Uterus (tissue), 2 donors: ENCODE results near the gene MKS1.

Experiments
- CTCF ChIP-seq, 4 experiments: fragments of 200-600 bp in 2 of 4; fragments of 450-650 bp in 2 of 4; sonication (generic) in 2 of 4; IDR thresholded peaks; one replicate each; pipeline ENCODE4 v1.5.1; 2016 to 2019; ENCODE audit warnings: antibody characterized with exemption in 4 of 4, mild to moderate bottlenecking in 2 of 4, moderate library complexity in 1 of 4
- POLR2A ChIP-seq, 2 donors: fragments of 450-650 bp; IDR thresholded peaks; one replicate each; pipeline ENCODE4 v1.6.1; 2016; ENCODE audit warnings: antibody characterized with exemption in 2 of 2, mild to moderate bottlenecking in 1 of 2, moderate library complexity in 1 of 2

- TF ChIP-seq POLR2A (IDR thresholded peaks at IDR 0.05) = no peak
- TF ChIP-seq CTCF (IDR thresholded peaks at IDR 0.05) = no peak
These were observed 35.5 kb downstream of the MKS1 start for GRCh38 chr17:58183514-58183913.
